GM12873 (cell line): ENCODE results near the gene GNB2.

Experiments used
- CTCF ChIP-seq: IDR thresholded peaks from 2 replicates; pipeline ENCODE4 v1.5.1; 2012; ENCODE audit warnings: low read depth, mild to moderate bottlenecking, moderate library complexity, low read length, control low read depth; ENCODE audit not compliant: insufficient read depth; ENCODE audit errors: missing control alignments

GNB2 gene

DNA sequence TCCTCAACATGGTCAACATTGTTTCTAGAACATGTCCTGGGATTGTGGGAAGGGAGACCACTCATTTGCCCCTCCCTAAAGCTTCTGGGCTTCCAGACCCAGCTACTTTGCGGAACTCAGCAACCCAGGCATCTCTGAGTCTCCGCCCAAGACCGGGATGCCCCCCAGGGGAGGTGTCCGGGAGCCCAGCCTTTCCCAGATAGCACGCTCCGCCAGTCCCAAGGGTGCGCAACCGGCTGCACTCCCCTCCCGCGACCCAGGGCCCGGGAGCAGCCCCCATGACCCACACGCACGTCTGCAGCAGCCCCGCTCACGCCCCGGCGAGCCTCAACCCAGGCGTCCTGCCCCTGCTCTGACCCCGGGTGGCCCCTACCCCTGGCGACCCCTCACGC, 46.7 kb downstream of the GNB2 start, which contains the start of gene EPO:
Gene EPO (plus strand): TSS at position 190 of the 392 bp plus-strand sequence. CDS start 513 bp downstream, outside the sequence.
- no peak for TF ChIP-seq CTCF

DNA sequence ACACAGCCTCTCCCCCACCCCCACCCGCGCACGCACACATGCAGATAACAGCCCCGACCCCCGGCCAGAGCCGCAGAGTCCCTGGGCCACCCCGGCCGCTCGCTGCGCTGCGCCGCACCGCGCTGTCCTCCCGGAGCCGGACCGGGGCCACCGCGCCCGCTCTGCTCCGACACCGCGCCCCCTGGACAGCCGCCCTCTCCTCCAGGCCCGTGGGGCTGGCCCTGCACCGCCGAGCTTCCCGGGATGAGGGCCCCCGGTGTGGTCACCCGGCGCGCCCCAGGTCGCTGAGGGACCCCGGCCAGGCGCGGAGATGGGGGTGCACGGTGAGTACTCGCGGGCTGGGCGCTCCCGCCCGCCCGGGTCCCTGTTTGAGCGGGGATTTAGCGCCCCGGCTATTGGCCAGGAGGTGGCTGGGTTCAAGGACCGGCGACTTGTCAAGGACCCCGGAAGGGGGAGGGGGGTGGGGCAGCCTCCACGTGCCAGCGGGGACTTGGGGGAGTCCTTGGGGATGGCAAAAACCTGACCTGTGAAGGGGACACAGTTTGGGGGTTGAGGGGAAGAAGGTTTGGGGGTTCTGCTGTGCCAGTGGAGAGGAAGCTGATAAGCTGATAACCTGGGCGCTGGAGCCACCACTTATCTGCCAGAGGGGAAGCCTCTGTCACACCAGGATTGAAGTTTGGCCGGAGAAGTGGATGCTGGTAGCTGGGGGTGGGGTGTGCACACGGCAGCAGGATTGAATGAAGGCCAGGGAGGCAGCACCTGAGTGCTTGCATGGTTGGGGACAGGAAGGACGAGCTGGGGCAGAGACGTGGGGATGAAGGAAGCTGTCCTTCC, 47.3 kb downstream of the GNB2 start:
- no peak for TF ChIP-seq CTCF

DNA sequence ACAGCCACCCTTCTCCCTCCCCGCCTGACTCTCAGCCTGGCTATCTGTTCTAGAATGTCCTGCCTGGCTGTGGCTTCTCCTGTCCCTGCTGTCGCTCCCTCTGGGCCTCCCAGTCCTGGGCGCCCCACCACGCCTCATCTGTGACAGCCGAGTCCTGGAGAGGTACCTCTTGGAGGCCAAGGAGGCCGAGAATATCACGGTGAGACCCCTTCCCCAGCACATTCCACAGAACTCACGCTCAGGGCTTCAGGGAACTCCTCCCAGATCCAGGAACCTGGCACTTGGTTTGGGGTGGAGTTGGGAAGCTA, 47.9 kb downstream of the GNB2 start:
- TF ChIP-seq CTCF = no peak

DNA sequence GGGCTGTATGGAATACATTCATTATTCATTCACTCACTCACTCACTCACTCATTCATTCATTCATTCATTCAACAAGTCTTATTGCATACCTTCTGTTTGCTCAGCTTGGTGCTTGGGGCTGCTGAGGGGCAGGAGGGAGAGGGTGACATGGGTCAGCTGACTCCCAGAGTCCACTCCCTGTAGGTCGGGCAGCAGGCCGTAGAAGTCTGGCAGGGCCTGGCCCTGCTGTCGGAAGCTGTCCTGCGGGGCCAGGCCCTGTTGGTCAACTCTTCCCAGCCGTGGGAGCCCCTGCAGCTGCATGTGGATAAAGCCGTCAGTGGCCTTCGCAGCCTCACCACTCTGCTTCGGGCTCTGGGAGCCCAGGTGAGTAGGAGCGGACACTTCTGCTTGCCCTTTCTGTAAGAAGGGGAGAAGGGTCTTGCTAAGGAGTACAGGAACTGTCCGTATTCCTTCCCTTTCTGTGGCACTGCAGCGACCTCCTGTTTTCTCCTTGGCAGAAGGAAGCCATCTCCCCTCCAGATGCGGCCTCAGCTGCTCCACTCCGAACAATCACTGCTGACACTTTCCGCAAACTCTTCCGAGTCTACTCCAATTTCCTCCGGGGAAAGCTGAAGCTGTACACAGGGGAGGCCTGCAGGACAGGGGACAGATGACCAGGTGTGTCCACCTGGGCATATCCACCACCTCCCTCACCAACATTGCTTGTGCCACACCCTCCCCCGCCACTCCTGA, 49.1 kb downstream of the GNB2 start:
- no peak for TF ChIP-seq CTCF

DNA sequence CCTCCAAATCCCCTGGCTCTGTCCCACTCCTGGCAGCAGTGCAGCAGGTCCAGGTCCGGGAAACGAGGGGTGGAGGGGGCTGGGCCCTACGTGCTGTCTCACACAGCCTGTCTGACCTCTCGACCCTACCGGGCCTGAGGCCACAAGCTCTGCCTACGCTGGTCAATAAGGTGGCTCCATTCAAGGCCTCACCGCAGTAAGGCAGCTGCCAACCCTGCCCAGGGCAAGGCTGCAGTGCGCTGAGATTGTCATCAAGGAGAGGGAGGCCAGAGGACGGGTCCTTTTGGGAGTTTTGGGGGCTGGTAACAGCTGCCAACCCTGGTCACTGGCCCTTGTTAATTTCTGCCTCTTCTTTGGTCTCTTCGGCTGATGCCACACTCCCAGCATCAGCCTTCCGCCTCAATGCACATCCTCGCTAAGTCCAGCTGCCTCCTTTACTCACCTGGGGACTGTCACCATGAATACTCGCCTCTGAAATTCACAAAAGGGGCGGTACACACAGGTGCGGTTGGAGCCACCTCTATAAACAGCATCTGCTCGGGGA, 50.3 kb downstream of the GNB2 start:
- no peak for TF ChIP-seq CTCF

DNA sequence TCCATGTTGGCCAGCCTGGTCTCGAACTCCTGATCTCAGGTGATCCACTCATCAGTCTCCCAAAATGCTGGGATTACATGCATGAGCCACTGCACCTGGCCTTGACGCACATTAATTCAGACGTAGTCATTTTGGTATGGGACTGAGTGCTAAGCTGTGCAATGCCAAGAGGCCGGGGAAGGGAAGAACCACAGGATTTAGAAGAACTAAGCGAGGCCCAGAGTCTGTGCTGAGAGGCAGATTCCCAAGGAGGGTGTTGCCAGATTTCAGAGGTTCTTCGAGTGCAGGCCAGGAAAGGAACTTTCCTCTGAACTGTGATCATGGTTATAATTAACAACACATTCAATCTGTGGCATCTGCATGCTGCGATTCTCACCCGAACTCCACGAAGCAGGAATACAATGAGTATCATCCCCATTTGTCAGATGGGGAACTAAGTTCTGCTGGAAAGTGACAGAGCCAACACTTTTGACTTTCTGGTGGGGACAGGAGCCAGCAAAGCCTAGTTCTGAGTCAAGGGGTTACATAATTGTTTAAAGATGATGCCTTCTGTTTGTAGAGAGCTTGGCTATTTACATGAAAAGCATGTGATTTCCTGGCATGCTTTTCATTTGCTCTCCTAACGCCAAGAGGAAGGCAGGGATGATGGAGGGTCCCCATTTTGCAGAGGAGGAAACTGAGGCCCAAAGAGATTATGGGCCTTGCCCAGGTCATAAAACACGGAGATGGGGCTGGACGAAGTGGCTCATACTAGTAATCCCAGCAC, 53.6 kb downstream of the GNB2 start:
- no peak for TF ChIP-seq CTCF

DNA sequence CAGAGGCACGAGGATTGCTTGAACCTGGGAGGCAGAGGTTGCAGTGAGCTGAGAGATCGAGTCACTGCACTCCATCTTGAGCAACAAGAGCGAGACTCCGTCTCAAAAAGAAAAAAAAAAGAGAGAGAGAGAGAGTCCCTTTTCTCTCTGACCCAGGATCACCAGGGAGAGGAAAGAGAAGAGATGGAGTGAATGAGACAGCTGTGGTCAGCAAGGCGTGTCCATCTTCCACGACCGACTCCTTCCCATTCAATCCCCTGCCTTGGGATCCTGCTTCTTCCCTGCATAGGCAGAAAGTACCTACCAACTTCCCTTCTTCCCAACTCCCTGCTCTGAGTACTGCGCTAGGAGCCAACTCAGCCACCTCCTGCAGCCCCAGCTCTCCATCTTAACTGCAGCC, 54.7 kb downstream of the GNB2 start:
- TF ChIP-seq CTCF = no peak
